HG03095 (cell line): ENCODE measurements around the gene BEND5.

ENCODE experiments used
- ATAC-seq: cut with Tn5 transposase; IDR thresholded peaks from one replicate; pipeline ENCODE4 v1.9.1; 2021; ENCODE audit warnings: moderate library complexity; ENCODE audit not compliant: unreplicated experiment

Gene BEND5

DNA sequence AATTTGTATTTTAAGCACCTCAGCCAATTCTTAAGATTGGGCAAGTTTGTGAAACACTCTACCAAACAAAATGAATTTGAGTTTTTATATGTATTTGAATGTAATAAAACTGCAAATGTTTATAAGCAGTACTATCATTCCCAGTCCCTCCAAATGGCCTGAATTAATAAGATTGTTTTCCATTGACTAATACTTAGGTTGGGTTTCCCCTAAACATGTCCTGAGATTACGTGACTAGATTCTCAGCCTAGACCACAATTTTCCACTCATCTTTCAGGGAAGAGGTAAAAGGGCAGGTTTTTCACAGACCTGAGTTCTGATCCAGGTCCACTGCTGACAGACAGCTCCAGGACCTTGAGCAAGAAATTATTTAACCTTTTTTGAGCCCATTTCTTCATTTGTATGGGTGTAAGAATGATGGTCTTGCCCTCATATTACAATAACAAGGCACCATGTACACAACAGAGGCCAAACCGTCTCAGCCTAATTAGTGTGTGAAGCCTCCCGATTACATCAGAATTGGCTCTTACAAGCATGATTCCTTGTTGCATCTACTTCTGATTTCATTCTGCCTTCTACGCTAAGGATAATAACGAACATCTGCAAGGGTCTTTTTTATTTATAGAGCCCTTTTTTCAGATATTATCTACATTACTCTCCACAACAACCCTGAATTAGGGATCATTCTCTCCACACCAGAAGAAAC, 51.2 kb downstream of the BEND5 start:
- no peak for ATAC-seq

DNA sequence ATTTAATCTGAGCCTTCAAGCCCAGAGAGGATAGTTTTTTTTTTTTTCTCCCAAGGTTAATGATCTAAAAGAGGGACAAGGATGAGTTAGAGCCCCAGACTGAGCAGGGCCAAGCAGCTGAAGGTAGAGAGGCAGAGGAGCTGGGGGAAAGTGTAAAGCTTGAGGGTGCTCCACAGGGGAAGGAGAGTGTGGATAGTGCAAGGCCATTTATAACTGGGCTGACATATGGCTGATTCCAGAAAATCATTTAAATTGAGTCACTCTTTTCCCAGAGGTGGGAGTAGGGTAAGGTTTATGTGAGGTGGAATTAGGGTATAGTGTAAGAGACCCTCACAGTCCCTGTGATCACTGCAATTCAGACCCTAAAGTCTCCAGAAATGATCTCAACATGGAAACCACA, 55.8 kb downstream of the BEND5 start:
- ATAC-seq, result no peak

GRCh38 chr1:48718705-48719104, 58.0 kb downstream of the BEND5 start:
- ATAC-seq, result no peak

- ATAC-seq, result no peak
Measured at GRCh38 chr1:48718116-48718630, 58.5 kb downstream of the BEND5 start.

DNA sequence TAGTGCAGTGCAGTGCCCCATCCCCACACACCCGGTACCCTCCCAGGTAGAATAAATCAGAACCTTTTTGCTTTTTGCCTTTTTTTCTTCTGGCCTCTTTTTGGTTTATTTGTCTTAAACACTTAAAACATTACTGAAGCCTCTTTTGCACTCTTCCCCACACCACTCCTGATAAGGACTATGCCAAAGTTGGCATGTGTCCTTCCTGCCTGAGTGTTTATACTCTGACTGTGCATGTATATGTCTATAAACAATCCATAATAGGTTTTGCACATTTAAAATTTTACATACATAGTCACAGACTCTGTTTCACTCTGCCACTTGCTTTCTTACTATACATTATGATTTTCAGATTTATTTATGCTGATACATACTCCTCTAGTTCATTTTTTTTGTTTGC, 59.6 kb downstream of the BEND5 start:
- ATAC-seq, result no peak

- ATAC-seq, result no peak
Measured at GRCh38 chr1:48715921-48716320, 60.8 kb downstream of the BEND5 start.

GRCh38 chr1:48710915-48711314, 65.8 kb downstream of the BEND5 start:
- ATAC-seq, result no peak

DNA sequence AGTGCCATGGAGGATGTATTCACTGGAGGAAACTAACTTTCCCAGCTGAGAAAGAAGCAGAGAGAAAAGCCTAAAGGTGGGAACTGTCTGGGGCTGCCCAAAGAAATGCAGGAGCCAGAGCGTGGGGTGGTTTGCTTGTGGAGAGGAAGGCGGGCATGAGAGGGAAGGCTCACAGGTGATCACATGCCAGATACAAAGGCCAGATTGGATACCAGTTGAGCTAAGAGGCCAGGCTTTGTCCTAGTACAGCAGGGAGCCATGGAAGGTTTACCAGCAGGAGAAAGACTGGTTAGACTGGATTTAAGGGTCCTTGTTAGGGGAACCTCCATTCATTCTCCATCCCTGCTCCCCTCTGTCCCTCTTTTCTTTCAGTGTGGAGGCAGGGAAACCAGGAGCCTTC, 66.4 kb downstream of the BEND5 start:
- no peak for ATAC-seq

- no peak for ATAC-seq
Measured at GRCh38 chr1:48704736-48705135, 72.0 kb downstream of the BEND5 start.

- no peak for ATAC-seq
Measured at GRCh38 chr1:48701445-48701844, 75.2 kb downstream of the BEND5 start.

DNA sequence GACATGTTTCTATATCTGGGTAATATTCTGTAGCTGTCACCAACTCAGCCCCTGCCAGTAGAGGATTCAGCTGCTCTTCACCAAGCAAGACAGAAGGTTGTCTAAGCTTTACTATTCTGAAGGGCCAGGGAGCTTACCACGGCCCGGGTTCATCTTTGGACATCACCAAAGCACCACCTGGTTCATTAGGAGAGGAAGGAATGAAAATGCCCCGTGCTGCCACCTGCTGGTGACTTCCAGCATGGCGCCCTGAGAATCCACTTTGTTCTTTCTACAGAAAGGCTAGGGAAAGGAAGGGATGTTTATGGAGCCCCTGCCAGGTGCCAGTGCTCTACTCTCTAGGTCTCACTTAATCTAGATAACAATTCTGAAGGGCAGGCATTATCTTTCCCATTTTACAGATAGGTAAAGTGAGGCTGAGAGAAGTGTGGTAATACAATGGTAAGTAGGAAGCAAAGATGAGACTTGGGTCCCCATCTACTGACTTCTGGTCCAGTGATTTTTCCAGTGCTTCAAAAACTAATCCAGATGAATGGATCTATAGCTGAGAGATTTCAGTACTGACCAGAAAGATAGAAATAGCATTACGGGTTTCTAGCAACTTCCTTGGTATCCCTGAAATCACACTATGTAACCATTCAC, 79.5 kb downstream of the BEND5 start:
- ATAC-seq, result peak; percentile 61

DNA sequence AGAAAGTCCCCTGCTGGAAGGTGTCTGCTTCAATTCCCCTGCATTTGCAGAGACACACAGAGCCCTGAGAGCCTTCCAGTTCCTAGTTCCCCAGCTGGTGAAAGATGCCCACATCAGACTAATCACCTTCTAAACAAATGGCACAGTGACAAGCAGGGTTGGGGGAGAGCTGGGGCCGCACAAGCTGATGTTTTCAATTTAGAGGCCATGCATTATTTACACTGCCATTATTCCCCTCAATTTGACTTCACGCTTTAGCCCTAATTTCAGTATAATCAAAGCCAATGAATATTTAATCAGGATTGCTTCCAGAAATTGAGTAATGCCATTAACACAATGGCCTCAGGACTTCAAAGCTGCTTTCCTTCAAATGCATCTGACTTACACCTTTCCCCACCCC, 81.5 kb downstream of the BEND5 start:
- ATAC-seq, result no peak

GRCh38 chr1:48693674-48694320, 82.9 kb downstream of the BEND5 start:
- no peak for ATAC-seq

DNA sequence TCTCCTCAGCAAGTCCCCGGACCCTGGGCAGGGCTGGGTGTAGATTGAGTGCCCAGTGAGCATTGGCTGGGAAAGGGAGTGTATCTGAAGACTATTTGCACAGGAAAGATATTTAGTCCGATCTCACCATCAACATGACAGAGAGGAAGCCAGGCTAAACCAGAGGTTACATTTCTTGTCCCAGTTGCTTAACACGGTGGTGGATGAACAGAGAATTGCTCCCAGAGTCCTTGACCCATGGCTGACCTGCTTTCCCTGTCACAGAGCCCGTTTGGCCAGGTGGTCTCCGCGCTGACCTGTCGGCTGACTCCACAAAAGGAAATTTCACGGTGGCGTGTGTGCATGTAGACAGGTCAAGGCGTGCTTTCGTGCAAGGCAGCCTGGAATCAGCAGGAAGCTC, 83.5 kb downstream of the BEND5 start:
- ATAC-seq, result no peak

DNA sequence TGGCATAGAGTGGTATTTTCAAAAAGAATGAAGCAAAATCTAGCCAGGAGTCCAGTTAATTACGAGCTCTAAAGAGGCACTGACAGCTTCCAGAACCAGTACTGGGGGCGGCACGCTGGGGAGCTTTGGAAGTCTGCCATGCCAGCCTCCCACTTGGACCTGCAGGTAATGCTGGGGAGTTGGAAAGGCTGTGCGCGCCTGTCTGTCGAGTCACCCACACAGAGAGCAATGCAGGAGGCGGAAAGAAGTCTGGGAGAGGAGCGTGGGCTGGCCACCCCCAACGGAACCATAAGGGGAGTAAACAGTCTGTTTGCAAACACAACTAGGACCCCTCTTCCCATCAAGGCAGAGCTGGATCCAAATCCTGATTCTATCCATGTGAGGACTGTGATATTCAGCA, 84.5 kb downstream of the BEND5 start:
- ATAC-seq, result no peak

- no peak for ATAC-seq
Measured at GRCh38 chr1:48691429-48692001, 85.2 kb downstream of the BEND5 start.

GRCh38 chr1:48688102-48688760, 88.5 kb downstream of the BEND5 start:
- peak; percentile 53 for ATAC-seq

GRCh38 chr1:48687282-48688045, 89.2 kb downstream of the BEND5 start:
- no peak for ATAC-seq

GRCh38 chr1:48686159-48686558, 90.5 kb downstream of the BEND5 start:
- ATAC-seq, result no peak

GRCh38 chr1:48684381-48684780, 92.3 kb downstream of the BEND5 start:
- no peak for ATAC-seq
